HepG2 (cell line): Measurements from ENCODE around the gene FOXA1. TPM values are rescaled to one million over a fixed set of nuclear protein-coding genes. Genes with fewer than 3 reads are reported as not detected.

Experiments
- BCL3 ChIP-seq: sonication (generic); formaldehyde crosslinking; IDR thresholded peaks from 2 replicates; pipeline ENCODE4 v1.5.1; 2020; ENCODE audit warnings: mild to moderate bottlenecking, missing genetic modification reagents, moderate library complexity
- DMAP1 ChIP-seq: IDR thresholded peaks from 2 replicates; pipeline ENCODE4 v1.6.1; 2016
- E2F2 ChIP-seq: sonication (generic); formaldehyde crosslinking; IDR thresholded peaks from 2 replicates; pipeline ENCODE4 v1.4.0; 2020; ENCODE audit warnings: missing genetic modification reagents, borderline replicate concordance
- KMT2A ChIP-seq: sonication (generic); formaldehyde crosslinking; IDR thresholded peaks from 2 replicates; pipeline ENCODE4 v1.4.0; 2020; ENCODE audit warnings: missing genetic modification reagents
- MTF1 ChIP-seq: sonication (generic); formaldehyde crosslinking; IDR thresholded peaks from 2 replicates; pipeline ENCODE4 v1.5.0; 2020; ENCODE audit warnings: missing genetic modification reagents
- NFATC3 ChIP-seq: sonication (generic); formaldehyde crosslinking; IDR thresholded peaks from 2 replicates; pipeline ENCODE4 v1.5.1; 2020; ENCODE audit warnings: mild to moderate bottlenecking, missing genetic modification reagents
- RAD21 ChIP-seq: fragments of 450-650 bp; formaldehyde crosslinking; IDR thresholded peaks from 2 replicates; pipeline ENCODE4 v1.5.0; 2020; ENCODE audit warnings: mild to moderate bottlenecking
- SRSF4 ChIP-seq: fragments of 200-400 bp; formaldehyde crosslinking; IDR thresholded peaks from one replicate; pipeline ENCODE4 v1.6.1; 2018; ENCODE audit warnings: mild to moderate bottlenecking, low read depth, low read length, moderate library complexity; ENCODE audit not compliant: poor library complexity, severe bottlenecking
- XRCC5 ChIP-seq: fragments of 200-400 bp; formaldehyde crosslinking; optimal IDR thresholded peaks from 2 replicates; pipeline ENCODE3; 2017; ENCODE audit warnings: mild to moderate bottlenecking, low read length
- ZBTB43 ChIP-seq: sonication (generic); formaldehyde crosslinking; conservative IDR thresholded peaks from 2 replicates; pipeline ENCODE4 v1.4.0; 2020; ENCODE audit warnings: missing genetic modification reagents
- ZNF142 ChIP-seq: sonication (generic); formaldehyde crosslinking; IDR thresholded peaks from 2 replicates; pipeline ENCODE4 v1.4.0; 2020; ENCODE audit warnings: missing genetic modification reagents
- ZNF224 ChIP-seq: sonication (generic); formaldehyde crosslinking; IDR thresholded peaks from 2 replicates; pipeline ENCODE4 v1.5.0; 2020; ENCODE audit warnings: mild to moderate bottlenecking, missing genetic modification reagents
- ZNF263 ChIP-seq: sonication (generic); formaldehyde crosslinking; IDR thresholded peaks from 2 replicates; pipeline ENCODE4 v1.4.0; 2020; ENCODE audit warnings: missing genetic modification reagents
- ZNF282 ChIP-seq: fragments of 450-650 bp; IDR thresholded peaks from 2 replicates; pipeline ENCODE4 v1.6.1; 2018; ENCODE audit not compliant: partially characterized antibody
- ZNF350 ChIP-seq: sonication (generic); formaldehyde crosslinking; IDR thresholded peaks from 2 replicates; pipeline ENCODE4 v1.4.0; 2020; ENCODE audit warnings: mild to moderate bottlenecking, low read depth, missing genetic modification reagents, borderline replicate concordance
- ZNF572 ChIP-seq: sonication (generic); formaldehyde crosslinking; IDR thresholded peaks from 2 replicates; pipeline ENCODE4 v1.5.1; 2020; ENCODE audit warnings: mild to moderate bottlenecking, missing genetic modification reagents
- polyA plus RNA-seq, 8 experiments: library from polyadenylated mRNA; depleted of rRNA in 3 of 8; stranded (reverse) in 7 of 8; unstranded in 1 of 8; fragments of >200 nt; fragmentation: Illumina TruSeq in 4 of 8; extraction: Trizol in 4 of 8; gene quantifications; 2 replicates each; pipeline versions ENCODE4 v1.2.1 to v1.2.3, GENCODE V29; 2011 to 2016; ENCODE audit warnings: low read depth in 4 of 8, missing spikeins in 1 of 8, mixed read lengths in 1 of 8; ENCODE audit not compliant: insufficient read depth in 1 of 8
- total RNA-seq, 5 experiments: library from RNA; depleted of rRNA; stranded (reverse); fragments of >200 nt; fragmentation: Illumina TruSeq; extraction: Trizol; gene quantifications; 2 replicates each; pipeline ENCODE4 v1.2.3, GENCODE V29; 2016; ENCODE audit warnings: low read depth in 1 of 5
- TF ChIP-seq, protein P1 (sequence below): sonication (generic); formaldehyde crosslinking; IDR thresholded peaks from 2 replicates; pipeline ENCODE4 v1.4.0; 2020; ENCODE audit warnings: missing genetic modification reagents, borderline replicate concordance

Gene FOXA1
- total and polyA plus RNA-seq, 2 of the 13 experiments (the other 11 are each of a cell fraction or from before 2014, with no cell fraction given), result 43.4 to 58.6 TPM

DNA sequence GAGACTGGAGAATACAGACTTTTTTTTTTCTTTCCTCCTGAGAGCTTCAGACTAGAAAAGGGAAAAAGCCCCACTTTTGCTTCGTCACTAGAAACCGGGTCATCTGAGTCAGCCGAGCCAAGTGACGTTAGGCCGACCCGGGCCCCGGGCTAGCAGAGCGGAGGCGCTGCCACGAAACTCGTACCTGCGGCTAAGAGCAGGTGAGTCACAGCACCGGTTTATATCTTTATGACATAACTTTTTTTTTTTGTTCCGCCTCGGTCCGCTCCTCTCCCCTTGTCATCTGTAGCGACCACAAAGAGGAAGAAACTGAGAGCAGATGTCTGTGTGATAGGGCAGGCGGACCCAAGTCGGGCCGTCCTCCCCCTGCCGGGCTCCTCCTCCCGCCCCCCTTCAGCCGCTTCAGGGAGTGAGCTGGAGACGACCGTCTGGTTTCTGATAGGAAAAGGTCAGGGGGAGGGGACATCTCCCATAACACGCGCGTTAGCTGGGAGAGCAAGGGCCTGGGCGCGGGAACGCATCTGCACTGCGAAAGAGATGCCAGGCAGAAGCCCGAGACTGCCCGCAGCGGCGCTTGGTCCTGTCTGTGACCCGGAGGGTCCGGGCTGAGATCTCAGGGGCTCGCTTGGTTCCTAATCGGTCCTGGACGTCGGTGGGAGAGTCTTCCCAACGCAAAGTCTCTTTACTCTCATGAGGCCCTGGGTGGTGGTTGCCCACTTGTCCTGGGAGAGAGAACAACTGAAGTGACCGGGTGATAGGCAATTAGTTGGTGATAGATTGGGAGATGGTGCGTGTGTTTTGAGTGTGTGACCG, 966 bp upstream of the FOXA1 start (continued):
- TF ChIP-seq ZNF142 (CRISPR knock-in tag), result 0 out of 2 replicates have a peak, but pooled peaks have one; percentile 8
- TF ChIP-seq ZNF282, result no peak
- peak; percentile 79; the same call in 1 of the 2 replicates for TF ChIP-seq MTF1 (CRISPR knock-in tag)
- TF ChIP-seq KMT2A (CRISPR knock-in tag), result peak; percentile 96
- TF ChIP-seq ZNF572 (CRISPR knock-in tag), result peak; percentile 75; the same call in 1 of the 2 replicates
- TF ChIP-seq ZNF224 (CRISPR knock-in tag), result peak; percentile 98
- peak; percentile 97 for TF ChIP-seq ZNF350 (CRISPR knock-in tag)
- TF ChIP-seq RAD21 (CRISPR knock-in tag), result peak; percentile 48
- TF ChIP-seq BCL3 (CRISPR knock-in tag), result peak; percentile 98
- peak; percentile 89 for TF ChIP-seq ZBTB43 (CRISPR knock-in tag)
- peak; percentile 92; the same call in 1 of the 2 replicates for TF ChIP-seq E2F2 (CRISPR knock-in tag)
- TF ChIP-seq DMAP1 (CRISPR knock-in tag), result peak; percentile 83; the same call in 1 of the 2 replicates
- peak; percentile 99 for TF ChIP-seq ZNF263 (CRISPR knock-in tag)
- TF ChIP-seq NFATC3 (CRISPR knock-in tag), result peak; percentile 59; the same call in 1 of the 2 replicates
- peak; percentile 93 for TF ChIP-seq XRCC5
- TF ChIP-seq, protein P1, sequence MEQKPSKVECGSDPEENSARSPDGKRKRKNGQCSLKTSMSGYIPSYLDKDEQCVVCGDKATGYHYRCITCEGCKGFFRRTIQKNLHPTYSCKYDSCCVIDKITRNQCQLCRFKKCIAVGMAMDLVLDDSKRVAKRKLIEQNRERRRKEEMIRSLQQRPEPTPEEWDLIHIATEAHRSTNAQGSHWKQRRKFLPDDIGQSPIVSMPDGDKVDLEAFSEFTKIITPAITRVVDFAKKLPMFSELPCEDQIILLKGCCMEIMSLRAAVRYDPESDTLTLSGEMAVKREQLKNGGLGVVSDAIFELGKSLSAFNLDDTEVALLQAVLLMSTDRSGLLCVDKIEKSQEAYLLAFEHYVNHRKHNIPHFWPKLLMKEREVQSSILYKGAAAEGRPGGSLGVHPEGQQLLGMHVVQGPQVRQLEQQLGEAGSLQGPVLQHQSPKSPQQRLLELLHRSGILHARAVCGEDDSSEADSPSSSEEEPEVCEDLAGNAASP, result peak; percentile 88
- no peak for TF ChIP-seq SRSF4
